Measurements from ENCODE around the gene SF3B2.
"Not testable (repeated sequence)": the region's sequence is repeated elsewhere in the genome, so short reads cannot be mapped to it uniquely, and the experiment has no call there.

Gene SF3B2

GRCh38 chr11:66112601-66113499 is 60.7 kb downstream of the SF3B2 start:
- no peak overlapping the region for H3K27ac ChIP-seq (ENCODE audit: low read depth, low read length)
- no peaks in the 10 kb centered on the region for H3K36me3 ChIP-seq (ENCODE audit: control insufficient read depth, insufficient read depth, low read length)
- H3K4me1 ChIP-seq (ENCODE audit: control insufficient read depth, insufficient read depth, low read length) = peaks cover 37% of the 10 kb centered on the region
- H3K9me3 ChIP-seq (ENCODE audit: control insufficient read depth, insufficient read depth, low read length) = no peaks in the 10 kb centered on the region
- H3K27me3 ChIP-seq (ENCODE audit: control insufficient read depth, insufficient read depth, low read length) = no peaks in the 10 kb centered on the region
- H3K9ac ChIP-seq (ENCODE audit: low read depth, low read length) = no peak overlapping the region
- no peak overlapping the region for H3K4me3 ChIP-seq (ENCODE audit: low read depth, low read length)

DNA sequence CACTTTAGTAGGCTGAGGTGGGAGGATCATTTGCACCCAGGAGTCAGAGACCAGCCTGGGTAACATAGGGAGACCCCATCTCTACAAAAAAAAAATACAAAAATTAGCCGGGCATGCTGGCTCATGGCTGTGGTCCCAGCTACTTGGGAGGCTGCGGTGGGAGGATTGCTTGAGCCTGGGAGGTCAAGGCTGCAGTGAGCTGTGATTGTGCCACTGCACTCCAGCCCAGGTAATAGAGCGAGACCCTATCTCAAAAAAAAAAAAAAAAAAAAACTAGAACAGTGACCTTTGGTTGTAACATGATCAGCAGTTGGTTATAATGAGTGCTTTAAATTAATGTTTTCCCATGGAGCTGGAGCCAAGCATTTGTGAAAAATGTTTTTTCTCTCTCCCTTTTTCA is 62.8 kb downstream of the SF3B2 start:
- not testable (repeated sequence) for H3K27me3 ChIP-seq (ENCODE audit: control insufficient read depth, insufficient read depth, low read length); H3K9ac ChIP-seq (ENCODE audit: low read depth, low read length); H3K9me3 ChIP-seq (ENCODE audit: control insufficient read depth, insufficient read depth, low read length); H3K4me3 ChIP-seq (ENCODE audit: low read depth, low read length); H3K36me3 ChIP-seq (ENCODE audit: control insufficient read depth, insufficient read depth, low read length)
- H3K27ac ChIP-seq (ENCODE audit: low read depth, low read length) = peak overlapping the region; percentile 73
- H3K4me1 ChIP-seq (ENCODE audit: control insufficient read depth, insufficient read depth, low read length) = peaks cover 49% of the 10 kb centered on the region

- Histone ChIP-seq H3K9ac (ENCODE audit: low read depth, low read length) (no peak overlapping the region), H3K4me1 (ENCODE audit: control insufficient read depth, insufficient read depth, low read length) (peaks cover 49% of the 10 kb centered on the region), H3K27me3 (ENCODE audit: control insufficient read depth, insufficient read depth, low read length) (no peaks in the 10 kb centered on the region), H3K36me3 (ENCODE audit: control insufficient read depth, insufficient read depth, low read length) (no peaks in the 10 kb centered on the region), H3K9me3 (ENCODE audit: control insufficient read depth, insufficient read depth, low read length) (no peaks in the 10 kb centered on the region), H3K4me3 (ENCODE audit: low read depth, low read length) (no peak overlapping the region), H3K27ac (ENCODE audit: low read depth, low read length) (peak overlapping the region; percentile 73)
Observed at GRCh38 chr11:66115638-66116301, 63.6 kb downstream of the SF3B2 start.

- Histone ChIP-seq H3K27ac (ENCODE audit: low read depth, low read length) (peak overlapping the region; percentile 73), H3K4me3 (ENCODE audit: low read depth, low read length) (no peak overlapping the region), H3K4me1 (ENCODE audit: control insufficient read depth, insufficient read depth, low read length) (peaks cover 41% of the 10 kb centered on the region)
Observed at GRCh38 chr11:66116576-66117361, 64.6 kb downstream of the SF3B2 start.

DNA sequence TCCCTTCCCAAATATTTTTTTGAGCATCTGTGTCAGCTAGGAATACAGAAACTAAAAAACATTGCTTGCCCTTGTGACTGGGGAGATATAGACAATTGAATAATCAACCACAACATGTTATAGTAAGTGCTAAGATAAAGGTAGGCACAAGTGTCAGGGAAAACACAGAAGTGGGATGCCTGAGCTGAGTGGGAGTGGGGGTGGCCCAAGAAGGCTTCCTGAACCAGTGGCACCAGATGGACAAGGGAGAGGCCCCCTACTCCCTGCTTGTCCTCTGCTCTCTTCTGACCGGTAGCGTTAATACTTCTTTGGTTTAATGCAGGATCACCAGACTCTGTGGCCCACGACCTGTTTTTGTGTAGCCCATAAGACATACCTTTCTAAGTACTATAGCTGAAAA is 66.7 kb downstream of the SF3B2 start:
- Histone ChIP-seq H3K4me1 (ENCODE audit: control insufficient read depth, insufficient read depth, low read length) (peaks cover 22% of the 10 kb centered on the region), H3K27ac (ENCODE audit: low read depth, low read length) (peak overlapping the region; percentile 91), H3K9ac (ENCODE audit: low read depth, low read length) (no peak overlapping the region)

More at GRCh38 chr11:66116576-66117361, 64.6 kb downstream of the SF3B2 start:
- no peaks in the 10 kb centered on the region for H3K27me3 ChIP-seq (ENCODE audit: control insufficient read depth, insufficient read depth, low read length)
- H3K9ac ChIP-seq (ENCODE audit: low read depth, low read length) = no peak overlapping the region
- no peaks in the 10 kb centered on the region for H3K36me3 ChIP-seq (ENCODE audit: control insufficient read depth, insufficient read depth, low read length)
- no peaks in the 10 kb centered on the region for H3K9me3 ChIP-seq (ENCODE audit: control insufficient read depth, insufficient read depth, low read length)

More for the DNA sequence above, 66.7 kb downstream of the SF3B2 start:
- no peaks in the 10 kb centered on the region for H3K9me3 ChIP-seq (ENCODE audit: control insufficient read depth, insufficient read depth, low read length)
- H3K36me3 ChIP-seq (ENCODE audit: control insufficient read depth, insufficient read depth, low read length) = no peaks in the 10 kb centered on the region
- no peaks in the 10 kb centered on the region for H3K27me3 ChIP-seq (ENCODE audit: control insufficient read depth, insufficient read depth, low read length)
- H3K4me3 ChIP-seq (ENCODE audit: low read depth, low read length) = no peak overlapping the region

All from HUES48 (cell line).